Hepatocyte (in vitro differentiated cells): ENCODE measurements around the gene SCN11A. TPM values are rescaled to one million over a fixed set of nuclear protein-coding genes. Genes with fewer than 3 reads are reported as not detected.
A peak's percentile ranks its signal among the peaks of the same experiment; 100 is the strongest.

Experiments used
- DNase-seq: peaks from one replicate; pipeline ENCODE4 v3.0.0-alpha.2; 2016; ENCODE audit warnings: low spot score
- H2AFZ ChIP-seq: fragments of 200-600 bp; sonication (generic); 2 replicates; pipeline ENCODE4 v1.6.0; 2016; ENCODE audit warnings: antibody characterized with exemption, mild to moderate bottlenecking
- H3K27ac ChIP-seq: fragments of 200-600 bp; sonication (generic); 2 replicates; pipeline ENCODE4 v1.5.1; 2016; ENCODE audit warnings: mild to moderate bottlenecking
- H3K27me3 ChIP-seq: fragments of 200-600 bp; sonication (generic); 2 replicates; pipeline ENCODE4 v1.6.1; 2016
- H3K36me3 ChIP-seq: fragments of 200-600 bp; sonication (generic); replicated peaks from 2 replicates; pipeline ENCODE4 v1.5.1; 2016; ENCODE audit warnings: low read depth; ENCODE audit not compliant: insufficient read depth
- H3K4me1 ChIP-seq: fragments of 200-600 bp; sonication (generic); 2 replicates; pipeline ENCODE4 v1.5.1; 2016; ENCODE audit warnings: mild to moderate bottlenecking, moderate library complexity; ENCODE audit not compliant: insufficient read depth
- H3K4me2 ChIP-seq: fragments of 200-600 bp; sonication (generic); 2 replicates; pipeline ENCODE4 v1.6.0; 2016
- H3K4me3 ChIP-seq: fragments of 200-600 bp; sonication (generic); 2 replicates; pipeline ENCODE4 v1.5.1; 2016; ENCODE audit warnings: mild to moderate bottlenecking
- H3K79me2 ChIP-seq: fragments of 200-600 bp; sonication (generic); 2 replicates; pipeline ENCODE4 v1.6.0; 2017; ENCODE audit warnings: mild to moderate bottlenecking
- H3K9me2 ChIP-seq: fragments of 200-600 bp; sonication (generic); replicated peaks from 2 replicates; pipeline ENCODE4 v1.6.0; 2017; ENCODE audit warnings: mild to moderate bottlenecking; ENCODE audit not compliant: insufficient read depth
- H3K9me3 ChIP-seq: fragments of 200-600 bp; sonication (generic); 2 replicates; pipeline ENCODE4 v1.5.1; 2016; ENCODE audit warnings: low read depth, mild to moderate bottlenecking
- H4K20me1 ChIP-seq: fragments of 200-600 bp; sonication (generic); 2 replicates; pipeline ENCODE4 v1.6.0; 2016; ENCODE audit warnings: mild to moderate bottlenecking; ENCODE audit not compliant: insufficient read depth, poor library complexity, severe bottlenecking
- EZH2 ChIP-seq: fragments of 200-600 bp; sonication (generic); IDR thresholded peaks from 2 replicates; pipeline ENCODE4 v1.6.1; 2016; ENCODE audit warnings: antibody characterized with exemption, mild to moderate bottlenecking, borderline replicate concordance
- EZH2phosphoT487 ChIP-seq: fragments of 200-600 bp; sonication (generic); IDR thresholded peaks from one replicate; pipeline ENCODE4 v1.6.1; 2018; ENCODE audit warnings: antibody characterized with exemption, mild to moderate bottlenecking, low read depth, moderate library complexity; ENCODE audit not compliant: unreplicated experiment, severe bottlenecking
- WGBS: methylation state at CpG from one replicate; pipeline ENCODE4 v1.1.6; 2016; ENCODE audit warnings: low lambda C conversion rate; ENCODE audit errors: missing lambda C conversion rate; 5-methylcytosine and 5-hydroxymethylcytosine counted together
- polyA plus RNA-seq: library from polyadenylated mRNA; unstranded; fragments of >200 nt; fragmentation: Nextera tagmentation; extraction: Ambion mirVana; gene quantifications from 2 replicates; pipeline ENCODE4 v1.2.1, GENCODE V29; 2016
- total RNA-seq: library from RNA; depleted of rRNA; stranded (reverse); fragments of >200 nt; gene quantifications from 2 replicates; pipeline ENCODE4 v1.2.3, GENCODE V29; 2014
- TF ChIP-seq, protein P1 (sequence below): fragments of 200-600 bp; sonication (generic); IDR thresholded peaks from 2 replicates; pipeline ENCODE4 v1.5.1; 2016; ENCODE audit warnings: antibody characterized with exemption, mild to moderate bottlenecking; ENCODE audit not compliant: poor library complexity

SCN11A gene
- total and polyA plus RNA-seq, 2 experiments from 2014 or later = 1.9 to 3.7 TPM

DNA sequence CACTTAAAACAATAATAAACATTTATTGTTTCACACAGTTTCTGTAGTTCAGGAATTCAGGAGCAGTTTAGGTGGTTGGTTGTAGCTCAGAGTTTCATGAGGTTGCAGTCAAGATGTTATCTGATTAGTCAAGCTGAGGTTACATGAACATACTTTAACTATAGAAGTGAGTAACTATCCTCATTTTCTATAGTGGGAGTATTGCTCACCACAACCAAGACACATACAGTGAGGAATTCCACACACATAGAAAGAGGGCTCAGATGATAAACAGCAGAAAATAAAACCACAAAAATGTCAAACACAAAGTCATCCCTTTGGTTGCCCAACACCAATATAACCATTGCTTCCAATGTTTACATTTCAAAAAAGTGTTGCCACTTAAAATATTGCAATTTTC, 13.6 kb downstream of the SCN11A start:
- Histone ChIP-seq H3K27ac (no peak overlapping the region), H3K27me3 (no peaks in the 10 kb centered on the region), H3K79me2 (no peaks in the 10 kb centered on the region), H2AFZ (no peak overlapping the region), H3K9me3 (no peaks in the 10 kb centered on the region), H4K20me1 (no peaks in the 10 kb centered on the region), H3K36me3 (no peaks in the 10 kb centered on the region), H3K4me3 (no peak overlapping the region), H3K4me2 (no peak overlapping the region), H3K4me1 (no peaks in the 10 kb centered on the region), H3K9me2 (no peaks in the 10 kb centered on the region)
- no peak for DNase-seq
- no peak for TF ChIP-seq EZH2phosphoT487
- TF ChIP-seq, protein P1, sequence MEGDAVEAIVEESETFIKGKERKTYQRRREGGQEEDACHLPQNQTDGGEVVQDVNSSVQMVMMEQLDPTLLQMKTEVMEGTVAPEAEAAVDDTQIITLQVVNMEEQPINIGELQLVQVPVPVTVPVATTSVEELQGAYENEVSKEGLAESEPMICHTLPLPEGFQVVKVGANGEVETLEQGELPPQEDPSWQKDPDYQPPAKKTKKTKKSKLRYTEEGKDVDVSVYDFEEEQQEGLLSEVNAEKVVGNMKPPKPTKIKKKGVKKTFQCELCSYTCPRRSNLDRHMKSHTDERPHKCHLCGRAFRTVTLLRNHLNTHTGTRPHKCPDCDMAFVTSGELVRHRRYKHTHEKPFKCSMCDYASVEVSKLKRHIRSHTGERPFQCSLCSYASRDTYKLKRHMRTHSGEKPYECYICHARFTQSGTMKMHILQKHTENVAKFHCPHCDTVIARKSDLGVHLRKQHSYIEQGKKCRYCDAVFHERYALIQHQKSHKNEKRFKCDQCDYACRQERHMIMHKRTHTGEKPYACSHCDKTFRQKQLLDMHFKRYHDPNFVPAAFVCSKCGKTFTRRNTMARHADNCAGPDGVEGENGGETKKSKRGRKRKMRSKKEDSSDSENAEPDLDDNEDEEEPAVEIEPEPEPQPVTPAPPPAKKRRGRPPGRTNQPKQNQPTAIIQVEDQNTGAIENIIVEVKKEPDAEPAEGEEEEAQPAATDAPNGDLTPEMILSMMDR = no peak
- TF ChIP-seq EZH2 = no peak

- no peaks in the 10 kb centered on the region for H3K36me3 ChIP-seq
- no peaks in the 10 kb centered on the region for H3K9me2 ChIP-seq
- no peak overlapping the region for H3K27ac ChIP-seq
- no peak overlapping the region for H3K4me3 ChIP-seq
- WGBS = 97% methylated on average over 1 of the region's 1 CpG
- DNase-seq = no peak
- no peaks in the 10 kb centered on the region for H3K9me3 ChIP-seq
- H3K79me2 ChIP-seq = no peaks in the 10 kb centered on the region
- no peak overlapping the region for H3K4me2 ChIP-seq
- no peaks in the 10 kb centered on the region for H3K4me1 ChIP-seq
- H3K27me3 ChIP-seq = no peaks in the 10 kb centered on the region
- no peaks in the 10 kb centered on the region for H4K20me1 ChIP-seq
- no peak overlapping the region for H2AFZ ChIP-seq
- TF ChIP-seq, protein P1 = no peak
- TF ChIP-seq EZH2 (no peak), EZH2phosphoT487 (no peak)
These were observed 22.2 kb downstream of the SCN11A start for GRCh38 chr3:39029556-39029955.

DNA sequence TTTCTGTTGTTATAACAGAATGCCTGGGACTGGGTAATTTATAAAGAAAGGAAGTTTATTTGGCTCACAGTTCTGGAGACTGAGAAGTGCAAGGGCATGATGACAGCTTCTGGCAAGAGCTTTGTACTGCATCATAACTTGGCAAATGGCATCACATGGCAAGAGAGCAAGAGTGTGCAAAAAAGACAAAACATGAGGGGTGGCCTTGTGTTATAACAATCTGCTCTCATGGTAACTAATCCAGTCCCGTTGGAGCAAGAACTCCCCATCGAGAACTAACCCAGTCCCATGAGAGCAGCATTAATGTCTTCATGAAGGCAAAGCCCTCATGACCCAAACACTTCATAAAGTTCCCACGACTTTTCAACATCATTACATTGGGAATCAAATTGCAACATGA, 23.2 kb downstream of the SCN11A start:
- H3K27ac ChIP-seq = no peak overlapping the region
- H3K36me3 ChIP-seq = no peaks in the 10 kb centered on the region
- no peaks in the 10 kb centered on the region for H4K20me1 ChIP-seq
- H3K4me3 ChIP-seq = no peak overlapping the region
- H2AFZ ChIP-seq = no peak overlapping the region
- TF ChIP-seq EZH2phosphoT487 = no peak
- TF ChIP-seq EZH2 = no peak
- TF ChIP-seq, protein P1 = no peak
- DNase-seq = peak; percentile 30
- no peaks in the 10 kb centered on the region for H3K9me3 ChIP-seq
- no peaks in the 10 kb centered on the region for H3K27me3 ChIP-seq
- no peak overlapping the region for H3K4me2 ChIP-seq
- no peaks in the 10 kb centered on the region for H3K9me2 ChIP-seq
- H3K79me2 ChIP-seq = no peaks in the 10 kb centered on the region
- WGBS = 54% methylated on average over 3 of the region's 3 CpGs
- no peaks in the 10 kb centered on the region for H3K4me1 ChIP-seq
